HG03159 (cell line): Measurements from ENCODE around the gene SIK2.
A peak's percentile ranks its signal among the peaks of the same experiment; 100 is the strongest.

ENCODE experiments used
- ATAC-seq: cut with Tn5 transposase; IDR thresholded peaks from one replicate; pipeline ENCODE4 v1.9.1; 2021; ENCODE audit warnings: mild to moderate bottlenecking, moderate library complexity; ENCODE audit not compliant: unreplicated experiment

The SIK2 gene

GRCh38 chr11:111581341-111581740 lies 20.9 kb upstream of the SIK2 start:
- ATAC-seq = no peak

DNA sequence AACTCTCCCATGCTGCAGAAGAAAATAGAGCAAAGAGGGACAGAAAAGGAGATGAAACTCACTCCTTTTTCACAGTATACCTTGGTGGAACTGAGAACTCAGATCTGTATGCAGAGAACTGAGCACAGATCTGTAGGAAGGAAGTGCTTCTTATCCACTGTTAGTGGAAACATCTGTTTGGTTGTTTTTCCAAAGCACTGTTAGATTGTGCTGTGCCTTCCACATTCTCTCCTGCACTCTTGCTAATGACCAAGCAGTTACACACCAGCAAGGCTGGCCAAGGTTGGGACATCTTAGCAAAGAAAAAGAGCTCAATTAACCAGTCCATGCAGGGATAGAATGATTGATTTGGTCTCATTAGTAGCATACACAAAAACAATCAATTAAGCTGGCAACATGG lies 20.1 kb upstream of the SIK2 start:
- no peak for ATAC-seq

GRCh38 chr11:111582881-111583280 lies 19.4 kb upstream of the SIK2 start:
- ATAC-seq = no peak

GRCh38 chr11:111585371-111585770 lies 16.9 kb upstream of the SIK2 start:
- no peak for ATAC-seq

GRCh38 chr11:111586388-111586831 lies 15.8 kb upstream of the SIK2 start:
- no peak for ATAC-seq

- ATAC-seq = no peak
Measured at GRCh38 chr11:111589114-111589513, 13.1 kb upstream of the SIK2 start.

DNA sequence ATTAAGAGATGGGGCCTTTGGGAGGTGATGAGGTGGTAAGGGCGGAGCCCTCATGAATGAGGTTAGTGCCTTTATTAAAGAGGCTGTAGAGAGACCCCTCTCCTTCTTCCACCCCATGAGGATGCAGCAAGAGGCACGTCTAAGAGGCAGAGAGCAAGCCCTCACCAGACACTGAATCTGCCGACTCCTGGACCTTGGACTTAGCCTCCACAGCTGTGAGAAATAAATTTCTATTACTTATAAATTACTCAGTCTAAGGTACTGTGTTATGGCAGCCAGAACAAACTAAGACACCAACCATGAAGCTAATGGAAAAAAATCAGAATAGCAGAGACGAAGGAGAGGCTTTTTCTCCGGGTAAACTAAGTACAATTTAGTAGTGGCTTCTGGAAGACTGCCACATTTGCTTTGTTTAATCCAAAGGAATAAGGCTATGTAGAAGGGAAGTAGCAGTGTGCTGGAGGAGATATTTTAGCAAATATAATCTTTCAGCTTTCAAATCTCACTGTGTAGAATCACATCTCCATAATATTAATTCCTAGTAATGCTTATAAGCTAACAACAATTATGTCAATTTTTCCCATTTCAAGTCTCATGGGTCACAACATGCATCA lies 12.3 kb upstream of the SIK2 start:
- ATAC-seq = no peak

DNA sequence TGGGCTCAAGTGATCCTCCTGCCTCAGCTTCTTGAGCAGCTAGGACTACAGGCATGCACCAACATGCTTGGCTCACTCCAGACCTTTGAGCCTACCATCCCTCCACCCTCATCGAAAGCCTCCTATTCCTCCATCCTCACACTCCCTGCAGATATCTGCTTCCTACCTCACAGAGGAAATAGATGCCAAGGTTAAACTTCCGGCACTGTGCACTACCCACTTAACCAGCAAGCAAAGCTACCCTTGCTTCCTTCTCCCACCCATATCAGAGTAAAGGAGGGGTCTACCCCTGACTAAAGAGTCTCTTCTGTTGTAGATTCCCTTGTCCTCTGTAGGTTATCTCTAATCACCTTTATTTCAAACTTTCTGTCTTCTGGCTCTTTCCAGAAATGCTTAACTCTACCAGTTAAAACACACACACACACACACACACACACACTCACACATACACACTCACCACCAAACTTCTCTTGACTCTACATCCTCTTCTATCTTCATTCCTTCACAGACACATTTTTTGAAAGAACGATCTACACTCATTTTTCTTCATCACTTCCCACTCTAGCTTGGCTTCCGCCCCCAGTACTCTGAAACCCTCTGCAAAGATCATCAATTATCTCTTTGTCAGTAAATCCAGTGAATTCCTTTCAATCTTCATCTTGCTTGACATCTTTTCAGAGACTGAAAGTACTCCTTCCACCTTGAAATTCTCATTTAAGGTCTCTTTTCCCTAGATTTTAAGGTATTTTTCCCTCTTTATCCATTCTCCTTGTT lies 10.9 kb upstream of the SIK2 start:
- no peak for ATAC-seq

- no peak for ATAC-seq
Measured at GRCh38 chr11:111592491-111592890, 9.8 kb upstream of the SIK2 start.

GRCh38 chr11:111596319-111596718 lies 5.9 kb upstream of the SIK2 start:
- no peak for ATAC-seq

GRCh38 chr11:111598148-111598547 lies 4.1 kb upstream of the SIK2 start:
- ATAC-seq = no peak

- ATAC-seq = no peak
Measured at GRCh38 chr11:111598559-111598958, 3.7 kb upstream of the SIK2 start.

DNA sequence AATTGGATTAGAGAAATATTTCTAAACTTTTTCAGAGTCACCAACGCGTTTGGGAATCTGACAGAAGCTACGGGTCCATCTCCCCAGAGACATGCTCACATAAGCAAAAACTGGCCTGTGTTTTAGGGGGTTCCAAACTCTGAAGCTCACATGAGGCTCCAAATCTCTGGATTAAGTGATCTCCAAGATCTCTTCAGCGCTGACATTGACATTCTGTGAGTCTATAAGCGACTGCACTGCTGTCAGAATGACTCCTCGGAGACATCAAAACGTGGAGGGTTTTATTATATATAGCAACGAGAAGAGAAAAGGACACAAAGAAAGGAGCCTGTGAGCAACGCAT lies 642 bp upstream of the SIK2 start:
- ATAC-seq = no peak

DNA sequence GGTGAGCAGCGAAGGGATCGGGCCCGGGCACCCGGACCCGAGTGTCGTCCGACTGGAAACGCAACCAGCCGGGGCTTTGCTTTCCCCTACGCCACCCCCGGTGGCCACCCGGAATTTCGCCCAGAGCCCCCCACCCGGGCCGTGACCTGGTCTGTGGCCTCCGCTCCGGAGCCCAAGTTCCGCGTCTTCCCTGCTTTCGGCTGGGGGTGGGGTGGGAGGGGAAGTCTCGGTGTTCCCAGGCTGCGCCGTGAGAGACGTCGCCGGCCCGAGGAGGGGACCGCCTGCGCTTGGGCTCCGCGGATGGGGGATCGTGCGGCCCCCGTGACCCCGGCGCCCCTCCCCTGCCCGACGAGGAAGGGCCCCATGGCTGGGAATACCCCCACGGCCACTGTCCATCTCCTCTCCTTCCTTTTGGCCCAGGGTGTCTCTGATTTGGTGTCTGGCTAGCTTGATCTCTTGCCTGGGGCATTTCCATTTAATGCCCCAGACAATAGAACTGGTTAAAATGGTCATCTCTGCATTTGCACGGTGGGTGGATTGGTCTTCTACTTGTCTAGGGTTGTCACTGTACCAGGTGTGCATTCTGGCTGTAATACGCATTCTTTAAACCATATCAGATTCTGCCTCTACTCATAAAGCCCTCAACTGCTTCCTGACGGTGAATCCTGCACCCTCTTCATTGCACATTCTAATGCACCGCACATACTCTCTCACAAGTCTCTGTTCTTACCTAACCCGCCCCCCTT lies 789 bp downstream of the SIK2 start:
- peak; percentile 26 for ATAC-seq

DNA sequence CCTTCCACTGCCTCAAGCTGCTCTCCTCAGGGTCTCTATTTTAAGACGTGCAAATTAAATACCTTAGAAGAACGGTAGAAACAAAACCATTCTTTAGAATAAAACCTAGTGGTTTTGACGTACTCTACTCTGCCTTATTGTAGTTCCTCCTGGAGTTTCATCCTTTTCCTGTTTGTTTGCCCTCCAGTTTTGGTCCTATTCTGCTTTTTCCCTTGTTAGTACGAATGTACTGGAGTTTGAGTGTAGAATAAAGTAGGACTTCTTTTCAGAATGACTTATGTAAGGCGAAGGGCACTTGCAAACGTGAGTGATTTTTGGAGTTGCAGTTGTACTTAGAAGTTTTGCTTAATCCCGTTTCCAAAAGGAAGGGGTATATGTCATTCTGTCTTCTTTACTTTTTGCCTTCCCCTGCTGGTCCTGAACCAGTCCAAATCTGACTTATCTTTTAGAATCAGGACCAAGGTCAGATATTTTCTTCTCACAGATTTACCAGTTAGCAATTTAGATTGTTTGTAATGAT lies 1.4 kb downstream of the SIK2 start:
- ATAC-seq = no peak

GRCh38 chr11:111604392-111605009 lies 2.3 kb downstream of the SIK2 start:
- no peak for ATAC-seq

DNA sequence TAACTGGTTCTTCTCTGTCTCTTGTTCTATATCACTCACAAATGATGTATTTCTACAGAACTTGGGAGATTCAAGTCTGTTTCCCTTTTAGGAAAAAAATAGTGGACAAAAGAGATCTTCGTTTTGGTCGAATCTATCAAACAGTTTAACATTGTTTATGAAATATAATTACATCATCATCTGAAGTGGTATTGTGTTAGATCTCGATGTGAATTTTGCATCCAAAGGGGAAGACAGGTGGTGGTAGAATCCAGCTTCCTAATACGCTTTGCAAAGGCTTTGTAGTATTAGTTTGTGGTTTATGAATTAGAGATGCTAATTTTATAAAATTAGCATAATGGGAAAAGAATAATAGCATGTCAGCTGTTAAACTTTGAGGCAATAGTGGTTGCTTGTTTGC lies 3.4 kb downstream of the SIK2 start:
- no peak for ATAC-seq

GRCh38 chr11:111606986-111607385 lies 4.7 kb downstream of the SIK2 start:
- no peak for ATAC-seq

DNA sequence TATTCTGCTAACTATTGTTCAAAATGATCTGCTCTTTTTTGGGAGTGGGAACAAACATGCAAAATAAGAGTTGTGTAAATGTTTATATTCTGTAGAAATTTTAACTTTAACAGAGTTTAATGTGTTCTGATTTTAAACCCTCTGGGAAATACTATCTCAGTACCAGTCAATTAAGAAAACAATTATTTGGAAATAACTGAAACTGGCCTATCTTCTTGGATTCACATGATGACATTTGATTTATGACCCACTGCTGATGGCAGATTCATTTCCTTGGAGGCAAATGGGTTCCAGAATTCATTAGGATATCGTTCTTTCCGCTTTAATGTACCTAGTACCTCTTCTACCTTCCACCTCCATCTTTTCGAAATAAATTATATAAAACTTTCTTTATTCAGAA lies 5.5 kb downstream of the SIK2 start:
- no peak for ATAC-seq

DNA sequence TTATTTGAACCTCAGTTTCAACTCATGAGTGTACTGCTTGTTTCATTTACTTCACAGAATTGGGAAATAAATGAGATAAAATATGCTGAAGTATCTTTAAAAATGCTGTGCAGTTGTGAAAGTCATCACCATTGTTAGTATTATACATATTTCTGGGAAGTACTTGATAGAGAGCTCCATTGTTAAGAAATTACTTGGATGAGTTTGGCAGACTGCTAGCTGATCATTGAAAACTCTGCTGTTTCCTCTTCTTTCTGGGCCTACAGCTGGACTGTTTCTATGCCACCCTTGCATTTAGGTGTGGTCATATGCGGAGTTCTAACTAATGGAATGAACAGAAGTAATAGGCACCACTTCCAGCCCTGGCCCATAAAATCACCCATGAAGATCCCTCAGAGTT lies 10.0 kb downstream of the SIK2 start:
- ATAC-seq = no peak

GRCh38 chr11:111617286-111617685 lies 15.0 kb downstream of the SIK2 start:
- no peak for ATAC-seq
